Endodermal cell (in vitro differentiated cells): ENCODE results near the gene LILRA6. TPM values are rescaled to one million over a fixed set of nuclear protein-coding genes. Genes with fewer than 3 reads are reported as not detected.

ENCODE experiments used
- DNase-seq: peaks from one replicate; pipeline ENCODE4 v3.0.0-alpha.2; 2017
- H3K27ac ChIP-seq: 2 replicates; pipeline ENCODE4 v1.5.1; 2013; ENCODE audit warnings: mild to moderate bottlenecking, low read depth, low read length, moderate library complexity
- H3K27me3 ChIP-seq: 2 replicates; pipeline ENCODE4 v1.6.1; 2013; ENCODE audit warnings: mild to moderate bottlenecking, low read length, moderate library complexity; ENCODE audit not compliant: insufficient read depth, control insufficient read depth, poor library complexity, severe bottlenecking
- H3K36me3 ChIP-seq: 2 replicates; pipeline ENCODE4 v1.7.0; 2013; ENCODE audit warnings: mild to moderate bottlenecking, low read length, moderate library complexity; ENCODE audit not compliant: control insufficient read depth, insufficient read depth
- H3K4me1 ChIP-seq: one replicate; pipeline ENCODE4 v1.7.0; 2013; ENCODE audit warnings: low read length; ENCODE audit not compliant: control insufficient read depth, insufficient read depth
- H3K4me3 ChIP-seq: 2 replicates; pipeline ENCODE4 v1.5.1; 2013; ENCODE audit warnings: mild to moderate bottlenecking, low read length, moderate library complexity
- H3K9ac ChIP-seq: 2 replicates; pipeline ENCODE4 v1.6.1; 2013; ENCODE audit warnings: mild to moderate bottlenecking, low read length, moderate library complexity; ENCODE audit not compliant: poor library complexity, severe bottlenecking; ENCODE audit errors: extremely low read depth
- H3K9me3 ChIP-seq: 2 replicates; pipeline ENCODE4 v1.6.1; 2013; ENCODE audit warnings: mild to moderate bottlenecking, low read length, moderate library complexity; ENCODE audit not compliant: control insufficient read depth
- H3K27ac Mint-ChIP-seq: 2 replicates; pipeline ENCODE4 v1.8.0; 2020; ENCODE audit warnings: mixed read lengths
- H3K27me3 Mint-ChIP-seq: 2 replicates; pipeline ENCODE4 v1.8.0; 2021; ENCODE audit warnings: mild to moderate bottlenecking, mixed read lengths; ENCODE audit not compliant: insufficient read depth
- H3K36me3 Mint-ChIP-seq: 2 replicates; pipeline ENCODE4 v1.8.0; 2020; ENCODE audit warnings: low read depth, mixed read lengths
- H3K4me1 Mint-ChIP-seq: 2 replicates; pipeline ENCODE4 v1.8.0; 2020; ENCODE audit warnings: mixed read lengths
- H3K4me3 Mint-ChIP-seq: 2 replicates; pipeline ENCODE4 v1.8.0; 2020; ENCODE audit warnings: mild to moderate bottlenecking, moderate library complexity, mixed read lengths
- H3K9me3 Mint-ChIP-seq: 2 replicates; pipeline ENCODE4 v1.8.0; 2020; ENCODE audit warnings: mild to moderate bottlenecking, mixed read lengths
- WGBS, 2 experiments: methylation state at CpG; one replicate each; pipeline versions ENCODE4 v1.1.5 to v1.1.7; 2013; ENCODE audit warnings: missing lambda C conversion rate in 2 of 2, mixed read lengths in 1 of 2; ENCODE audit not compliant: insufficient coverage in 1 of 2, insufficient read length in 1 of 2; 5-methylcytosine and 5-hydroxymethylcytosine counted together
- total RNA-seq, 2 donors: library from RNA; stranded (reverse); fragmentation: NEBNext Ultra II Directional in 1 of 2; extraction: Animal tissue kit (Norgen Biotek cat#: 25700) in 1 of 2; gene quantifications; 2 replicates in 1 of 2; 3 replicates in 1 of 2; pipeline ENCODE4 v1.2.1, GENCODE V29; 2021
- TF ChIP-seq, protein P1 (sequence below): fragments of 200-600 bp; sonication (generic); conservative IDR thresholded peaks from 2 replicates; pipeline ENCODE4 v1.5.0; 2021; ENCODE audit warnings: antibody characterized with exemption, mild to moderate bottlenecking

The LILRA6 gene
- total RNA-seq, 2 donors from 2014 or later = not detected

DNA sequence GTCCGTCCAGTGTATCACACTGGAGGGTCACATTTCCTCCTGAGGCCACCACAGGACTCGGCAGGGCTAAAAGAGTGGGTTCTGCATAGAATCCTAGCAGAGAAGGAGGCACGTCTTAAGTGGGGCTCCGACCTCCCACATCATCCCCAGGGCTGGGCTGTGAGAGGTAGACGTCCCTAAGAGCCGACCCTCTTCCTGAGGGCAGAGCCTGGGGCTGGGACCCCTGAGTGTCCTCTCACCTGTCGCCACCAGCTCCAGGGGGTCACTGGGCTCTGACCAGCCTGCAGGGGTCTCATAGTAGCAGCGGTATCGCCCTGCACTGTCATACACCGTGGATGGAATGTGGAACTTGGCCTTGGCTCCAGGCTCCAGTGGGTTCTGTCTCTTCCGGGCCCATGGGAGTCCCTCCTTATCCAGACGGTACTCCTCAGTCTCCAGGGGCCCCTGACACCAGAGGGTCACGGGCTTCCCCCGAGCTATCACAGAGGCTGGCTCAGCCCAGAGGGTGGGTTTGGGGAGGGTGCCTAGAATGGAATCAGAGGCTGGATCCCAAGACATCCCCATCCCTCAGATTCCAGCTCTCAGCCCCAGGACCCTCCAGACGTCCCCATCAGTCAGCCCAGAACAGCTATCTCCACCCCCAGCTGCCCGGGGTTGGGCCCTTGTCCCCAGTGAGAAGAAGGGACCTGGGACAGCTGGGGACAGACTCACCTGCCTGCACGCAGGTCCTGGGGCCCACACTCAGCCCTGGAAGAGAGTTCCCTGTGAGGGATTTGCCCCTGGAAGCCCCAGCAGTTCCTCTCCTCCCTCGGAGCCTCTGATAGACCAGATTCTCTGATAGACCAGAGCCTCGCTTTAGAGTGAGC lies 13.9 kb upstream of the LILRA6 start:
- no peaks in the 10 kb centered on the region for H3K4me1 ChIP-seq
- no peaks in the 10 kb centered on the region for H3K4me1 Mint-ChIP-seq
- WGBS, 2 experiments = 83 to 89% methylated on average over 8 to 19 of the region's 19 CpGs
- H3K27ac ChIP-seq = no peak overlapping the region
- no peaks in the 10 kb centered on the region for H3K9me3 Mint-ChIP-seq
- H3K9ac ChIP-seq = no peak overlapping the region
- no peaks in the 10 kb centered on the region for H3K36me3 Mint-ChIP-seq
- H3K27ac Mint-ChIP-seq = no peak overlapping the region
- H3K4me3 Mint-ChIP-seq = no peak overlapping the region
- TF ChIP-seq, protein P1, sequence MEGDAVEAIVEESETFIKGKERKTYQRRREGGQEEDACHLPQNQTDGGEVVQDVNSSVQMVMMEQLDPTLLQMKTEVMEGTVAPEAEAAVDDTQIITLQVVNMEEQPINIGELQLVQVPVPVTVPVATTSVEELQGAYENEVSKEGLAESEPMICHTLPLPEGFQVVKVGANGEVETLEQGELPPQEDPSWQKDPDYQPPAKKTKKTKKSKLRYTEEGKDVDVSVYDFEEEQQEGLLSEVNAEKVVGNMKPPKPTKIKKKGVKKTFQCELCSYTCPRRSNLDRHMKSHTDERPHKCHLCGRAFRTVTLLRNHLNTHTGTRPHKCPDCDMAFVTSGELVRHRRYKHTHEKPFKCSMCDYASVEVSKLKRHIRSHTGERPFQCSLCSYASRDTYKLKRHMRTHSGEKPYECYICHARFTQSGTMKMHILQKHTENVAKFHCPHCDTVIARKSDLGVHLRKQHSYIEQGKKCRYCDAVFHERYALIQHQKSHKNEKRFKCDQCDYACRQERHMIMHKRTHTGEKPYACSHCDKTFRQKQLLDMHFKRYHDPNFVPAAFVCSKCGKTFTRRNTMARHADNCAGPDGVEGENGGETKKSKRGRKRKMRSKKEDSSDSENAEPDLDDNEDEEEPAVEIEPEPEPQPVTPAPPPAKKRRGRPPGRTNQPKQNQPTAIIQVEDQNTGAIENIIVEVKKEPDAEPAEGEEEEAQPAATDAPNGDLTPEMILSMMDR = no peak
- H3K4me3 ChIP-seq = no peak overlapping the region
- peaks cover 2% of the 10 kb centered on the region for H3K27me3 Mint-ChIP-seq
- H3K36me3 ChIP-seq = no peaks in the 10 kb centered on the region
- peak; percentile 37 for DNase-seq
- no peaks in the 10 kb centered on the region for H3K27me3 ChIP-seq
- no peaks in the 10 kb centered on the region for H3K9me3 ChIP-seq

DNA sequence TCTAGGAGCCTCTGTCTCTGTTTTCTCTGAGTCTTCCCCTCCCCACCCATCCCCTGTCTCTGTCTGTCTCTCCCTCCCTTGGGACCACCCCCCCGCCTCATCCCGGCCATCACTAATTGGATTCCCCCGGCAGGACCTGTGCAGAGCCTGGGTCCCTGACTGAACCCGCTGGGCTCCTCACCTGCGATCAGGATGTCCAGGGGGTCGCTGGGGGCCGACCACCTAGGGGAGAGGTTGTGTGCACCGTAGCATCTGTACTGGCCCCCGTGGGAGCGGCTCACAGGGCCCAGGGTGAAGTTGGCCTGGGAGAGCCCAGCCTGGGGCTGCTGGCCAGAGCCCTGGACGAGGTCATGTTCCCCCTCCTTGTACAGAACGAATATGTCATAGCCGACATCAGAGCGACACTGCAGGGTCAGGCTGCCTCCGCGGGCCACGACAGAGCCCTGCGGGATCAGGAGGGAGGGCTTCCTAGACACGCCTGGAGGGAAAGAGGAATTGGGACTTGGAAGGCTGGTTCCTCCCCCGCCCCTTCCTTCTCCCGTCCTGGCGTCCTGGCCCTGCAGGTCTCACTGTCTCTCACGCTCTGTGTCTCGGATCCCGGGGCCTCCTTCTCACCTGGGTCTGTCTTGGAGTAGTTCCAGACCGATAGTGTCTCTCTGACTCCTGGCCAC lies 12.7 kb upstream of the LILRA6 start:
- no peak overlapping the region for H3K9ac ChIP-seq
- TF ChIP-seq, protein P1 = no peak
- Mint-ChIP-seq H3K4me3 (no peak overlapping the region), H3K27me3 (peaks cover 5% of the 10 kb centered on the region), H3K4me1 (no peaks in the 10 kb centered on the region), H3K36me3 (no peaks in the 10 kb centered on the region), H3K9me3 (no peaks in the 10 kb centered on the region), H3K27ac (no peak overlapping the region)
- no peaks in the 10 kb centered on the region for H3K9me3 ChIP-seq
- H3K27ac ChIP-seq = no peak overlapping the region
- H3K27me3 ChIP-seq = no peaks in the 10 kb centered on the region
- no peaks in the 10 kb centered on the region for H3K36me3 ChIP-seq
- peak; percentile 51 for DNase-seq
- H3K4me3 ChIP-seq = no peak overlapping the region
- H3K4me1 ChIP-seq = no peaks in the 10 kb centered on the region
- WGBS, 2 experiments = 84 to 90% methylated on average over 14 to 26 of the region's 26 CpGs

DNA sequence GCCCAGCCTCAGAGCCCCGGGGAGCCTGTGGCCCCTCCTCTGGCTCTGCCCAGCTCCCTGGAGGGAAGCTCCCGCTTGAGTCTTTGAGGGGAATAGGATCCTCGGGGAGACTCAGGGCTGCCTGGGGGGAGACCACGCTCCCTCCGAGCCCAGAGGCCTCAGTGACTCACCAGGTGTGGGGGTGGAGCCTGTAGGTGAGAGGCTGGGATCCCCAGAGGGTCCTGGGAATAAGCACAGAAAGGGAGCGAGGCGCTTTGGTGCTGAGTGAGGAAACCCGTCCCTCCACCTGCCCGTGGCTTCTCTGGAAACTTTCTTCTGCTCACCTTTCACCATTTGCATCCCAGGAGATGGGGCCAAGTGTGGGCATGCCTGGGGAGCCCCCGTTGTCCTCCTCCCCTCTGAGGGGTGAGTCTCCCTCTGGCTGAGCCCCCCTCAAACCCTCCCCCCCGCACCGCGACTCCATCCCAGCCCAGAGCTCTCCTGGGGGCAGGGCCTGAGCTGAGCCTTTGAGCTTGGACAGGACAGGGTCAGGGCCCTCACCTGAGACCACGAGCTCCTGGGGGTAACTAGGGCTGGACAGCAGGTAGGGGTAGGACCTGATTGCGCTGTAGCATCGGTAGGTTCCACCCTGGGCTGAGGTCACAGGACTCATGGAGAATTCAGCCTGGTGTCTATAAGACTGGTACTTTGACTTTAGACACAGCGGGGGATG lies 11.8 kb upstream of the LILRA6 start:
- Mint-ChIP-seq H3K9me3 (no peaks in the 10 kb centered on the region), H3K4me3 (no peak overlapping the region), H3K27me3 (peaks cover 9% of the 10 kb centered on the region), H3K36me3 (no peaks in the 10 kb centered on the region), H3K4me1 (no peaks in the 10 kb centered on the region), H3K27ac (no peak overlapping the region)
- TF ChIP-seq, protein P1 = no peak
- no peaks in the 10 kb centered on the region for H3K36me3 ChIP-seq
- H3K4me1 ChIP-seq = no peaks in the 10 kb centered on the region
- H3K9me3 ChIP-seq = no peaks in the 10 kb centered on the region
- 87 to 91% methylated on average over 4 to 17 of the region's 17 CpGs for WGBS, 2 experiments
- no peaks in the 10 kb centered on the region for H3K27me3 ChIP-seq
- no peak overlapping the region for H3K9ac ChIP-seq
- peak; percentile 59 for DNase-seq
- no peak overlapping the region for H3K4me3 ChIP-seq
- no peak overlapping the region for H3K27ac ChIP-seq
